LNCaP clone FGC (cell line): ENCODE results near the gene MTF2.
"Not testable (repeated sequence)": the region's sequence is repeated elsewhere in the genome, so short reads cannot be mapped to it uniquely, and the experiment has no call there.

ENCODE experiments used
- DNase-seq: peaks from one replicate; pipeline ENCODE4 v3.0.0-alpha.2; 2011; ENCODE audit warnings: low read depth
- H3K4me3 ChIP-seq: 2 replicates; pipeline ENCODE4 v1.5.1; 2011; ENCODE audit warnings: mild to moderate bottlenecking, low read depth, low read length, control low read depth
- TF ChIP-seq, protein P1 (sequence below): IDR thresholded peaks from 2 replicates; pipeline ENCODE4 v1.5.1; 2012; ENCODE audit warnings: mild to moderate bottlenecking; ENCODE audit not compliant: control insufficient read depth, insufficient read depth; ENCODE audit errors: extremely low read depth

The MTF2 gene

DNA sequence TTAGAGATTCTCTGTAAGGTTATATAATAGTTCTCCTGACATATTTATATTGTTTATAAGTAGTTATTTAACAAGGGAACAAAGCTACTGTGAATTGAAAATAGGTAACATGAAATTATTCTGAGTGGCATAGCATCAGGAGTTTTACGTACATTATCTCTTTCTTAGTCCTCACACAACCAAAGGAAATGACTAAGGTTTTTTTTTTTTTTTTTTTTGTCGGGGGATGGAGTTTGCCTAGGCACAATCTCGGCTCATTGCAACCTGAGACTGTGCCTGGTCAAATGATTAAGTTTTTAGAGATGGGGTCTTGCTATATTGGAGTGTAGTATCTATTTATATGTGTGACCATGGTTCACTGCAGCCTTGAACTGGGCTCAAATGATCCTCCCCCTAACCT, 76.3 kb downstream of the MTF2 start:
- no peak for DNase-seq

DNA sequence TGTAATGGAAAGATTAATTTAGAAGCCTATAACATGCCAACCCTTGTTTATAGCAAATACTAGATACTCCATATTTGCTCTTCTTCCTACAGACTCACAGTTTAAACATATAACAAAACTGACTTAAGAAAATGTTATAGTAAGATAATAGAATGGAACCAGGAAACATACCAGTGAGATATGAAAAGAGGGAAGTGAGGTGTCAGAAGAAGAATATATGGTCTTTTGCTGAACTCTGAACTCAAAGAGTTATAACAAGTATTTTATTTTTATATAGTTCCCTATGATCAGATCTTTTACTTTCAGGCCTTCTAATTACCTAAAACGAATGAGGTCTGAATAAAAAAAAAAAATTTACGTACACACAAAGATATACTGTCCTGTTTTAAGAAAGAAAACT, 80.3 kb downstream of the MTF2 start:
- no peak for DNase-seq
- TF ChIP-seq, protein P1, sequence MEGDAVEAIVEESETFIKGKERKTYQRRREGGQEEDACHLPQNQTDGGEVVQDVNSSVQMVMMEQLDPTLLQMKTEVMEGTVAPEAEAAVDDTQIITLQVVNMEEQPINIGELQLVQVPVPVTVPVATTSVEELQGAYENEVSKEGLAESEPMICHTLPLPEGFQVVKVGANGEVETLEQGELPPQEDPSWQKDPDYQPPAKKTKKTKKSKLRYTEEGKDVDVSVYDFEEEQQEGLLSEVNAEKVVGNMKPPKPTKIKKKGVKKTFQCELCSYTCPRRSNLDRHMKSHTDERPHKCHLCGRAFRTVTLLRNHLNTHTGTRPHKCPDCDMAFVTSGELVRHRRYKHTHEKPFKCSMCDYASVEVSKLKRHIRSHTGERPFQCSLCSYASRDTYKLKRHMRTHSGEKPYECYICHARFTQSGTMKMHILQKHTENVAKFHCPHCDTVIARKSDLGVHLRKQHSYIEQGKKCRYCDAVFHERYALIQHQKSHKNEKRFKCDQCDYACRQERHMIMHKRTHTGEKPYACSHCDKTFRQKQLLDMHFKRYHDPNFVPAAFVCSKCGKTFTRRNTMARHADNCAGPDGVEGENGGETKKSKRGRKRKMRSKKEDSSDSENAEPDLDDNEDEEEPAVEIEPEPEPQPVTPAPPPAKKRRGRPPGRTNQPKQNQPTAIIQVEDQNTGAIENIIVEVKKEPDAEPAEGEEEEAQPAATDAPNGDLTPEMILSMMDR = no peak
- no peak overlapping the region for H3K4me3 ChIP-seq

More for the DNA sequence above, 76.3 kb downstream of the MTF2 start:
- no peak overlapping the region for H3K4me3 ChIP-seq
- TF ChIP-seq, protein P1 = no peak

DNA sequence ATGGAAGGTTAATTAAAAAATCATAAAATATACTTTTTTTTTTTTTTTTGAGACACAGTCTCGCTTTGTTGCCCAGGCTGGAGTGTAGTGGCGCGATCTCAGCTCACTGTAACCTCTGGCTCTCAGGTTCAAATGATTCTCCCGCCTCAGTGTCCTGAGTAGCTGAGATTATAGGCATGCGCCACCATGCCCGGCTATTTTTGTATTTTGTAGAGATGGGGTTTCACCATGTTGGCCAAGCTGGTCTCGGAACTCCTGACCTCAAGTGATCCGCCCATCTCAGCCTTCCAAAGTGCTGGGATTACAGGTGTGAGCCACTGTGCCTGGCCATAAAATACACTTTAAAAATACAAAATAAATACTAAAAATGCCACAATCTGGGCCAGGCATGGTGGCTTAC, 84.2 kb downstream of the MTF2 start:
- DNase-seq, H3K4me3 ChIP-seq: not testable (repeated sequence)

DNA sequence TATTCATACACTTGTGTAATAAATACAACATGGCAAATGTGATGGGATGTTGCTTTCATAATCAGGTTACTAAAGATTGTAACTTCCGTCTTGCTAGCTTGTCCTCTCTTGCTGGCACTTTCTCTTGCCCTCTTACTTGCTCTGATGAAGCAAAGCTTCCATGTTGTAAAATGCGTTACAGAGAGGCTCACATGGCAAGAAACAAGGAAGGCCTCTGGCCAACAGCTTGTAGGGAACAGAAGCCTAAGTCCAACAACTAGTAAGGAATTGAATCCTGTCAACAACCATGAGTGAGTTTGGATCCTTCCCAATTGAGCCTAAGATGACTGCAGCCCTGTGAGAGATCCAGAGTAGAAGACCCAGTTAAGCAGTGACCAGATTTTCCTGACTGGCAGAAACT, 85.7 kb downstream of the MTF2 start:
- H3K4me3 ChIP-seq = no peak overlapping the region
- TF ChIP-seq, protein P1 = no peak
- DNase-seq = no peak

DNA sequence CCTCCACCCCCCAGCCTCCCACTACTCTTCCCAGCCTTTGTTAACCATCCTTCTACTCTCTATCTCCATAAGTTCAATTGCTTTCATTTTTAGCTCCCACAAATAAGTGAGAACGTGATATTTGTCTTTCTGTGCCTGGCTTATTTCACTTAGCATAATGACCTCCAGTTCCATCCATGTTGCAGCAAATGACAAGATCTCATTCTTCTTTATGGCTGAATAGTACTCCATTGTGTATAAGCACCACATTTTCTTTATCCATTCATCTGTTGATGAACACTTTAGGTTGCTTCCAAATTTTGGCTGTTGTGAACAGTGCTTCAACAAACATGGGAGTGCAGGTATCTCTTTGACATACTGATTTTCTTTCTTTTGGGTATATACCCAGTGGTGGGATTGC, 86.8 kb downstream of the MTF2 start:
- not testable (repeated sequence) for DNase-seq, H3K4me3 ChIP-seq

DNA sequence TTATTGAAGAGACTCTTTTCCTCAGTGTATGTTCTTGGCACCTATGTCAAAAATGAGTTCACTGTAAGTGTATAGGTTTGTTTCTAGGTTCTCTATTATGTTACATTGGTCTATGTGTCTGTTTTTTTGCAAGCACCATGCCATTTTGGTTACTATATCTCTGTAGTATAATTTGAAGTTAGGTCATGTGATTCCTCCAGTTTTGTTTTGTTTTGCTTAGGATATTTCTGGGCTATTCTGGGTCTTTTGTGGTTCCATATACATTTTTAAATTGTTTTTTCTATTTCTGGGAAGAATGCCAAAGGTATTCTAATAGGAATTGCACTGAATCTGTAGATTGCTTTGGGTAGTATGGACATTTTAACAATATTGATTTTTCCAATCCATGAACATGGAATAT, 87.9 kb downstream of the MTF2 start:
- no peak overlapping the region for H3K4me3 ChIP-seq
- TF ChIP-seq, protein P1 = no peak
- no peak for DNase-seq

DNA sequence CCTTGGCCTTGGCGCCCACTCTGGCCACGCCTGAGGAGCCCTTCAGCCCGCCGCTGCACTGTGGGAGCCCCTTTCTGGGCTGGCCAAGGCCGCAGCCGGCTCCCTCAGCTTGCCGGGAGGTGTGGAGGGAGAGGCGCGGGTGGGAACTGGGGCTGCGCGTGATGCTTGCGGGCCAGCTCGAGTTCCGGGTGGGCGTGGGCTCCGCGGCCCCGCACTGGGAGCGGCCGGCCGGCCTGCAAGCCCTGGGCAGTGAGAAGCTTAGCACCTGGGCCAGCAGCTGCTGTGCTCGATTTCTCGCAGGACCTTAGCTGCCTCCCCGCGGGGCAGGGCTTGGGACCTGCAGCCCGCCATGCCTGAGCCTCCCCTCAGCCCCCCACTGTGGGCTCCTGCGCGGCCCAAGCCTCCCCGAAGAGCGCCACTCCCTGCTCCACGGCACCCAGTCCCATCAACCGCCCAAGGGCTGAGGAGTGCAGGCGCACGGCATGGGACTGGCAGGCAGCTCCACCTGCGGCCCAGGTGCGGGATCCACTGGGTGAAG, 91.1 kb downstream of the MTF2 start:
- H3K4me3 ChIP-seq, DNase-seq: not testable (repeated sequence)

DNA sequence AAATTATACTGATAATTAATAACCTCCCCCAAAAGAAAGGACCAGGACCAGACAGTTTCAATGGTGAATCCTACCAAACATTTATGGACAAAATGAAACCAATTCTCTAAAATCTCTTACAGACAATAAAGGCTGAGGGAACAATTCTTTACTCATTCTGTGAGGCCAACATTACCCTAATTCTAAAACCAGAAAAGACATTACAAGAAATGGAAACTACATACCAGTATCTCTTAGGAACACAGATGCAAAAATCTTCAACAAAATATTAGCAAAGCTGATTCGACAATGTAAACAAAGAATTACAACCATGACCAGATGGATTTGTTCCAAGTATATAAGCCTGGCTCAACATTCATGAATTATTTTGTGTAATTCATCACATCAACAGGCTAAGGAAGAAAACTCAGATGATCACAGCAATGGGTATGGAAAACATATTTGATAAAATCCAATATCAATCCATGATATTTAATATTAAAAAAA, 92.5 kb downstream of the MTF2 start:
- H3K4me3 ChIP-seq = no peak overlapping the region
- TF ChIP-seq, protein P1 = no peak
- peak; percentile 46 for DNase-seq

DNA sequence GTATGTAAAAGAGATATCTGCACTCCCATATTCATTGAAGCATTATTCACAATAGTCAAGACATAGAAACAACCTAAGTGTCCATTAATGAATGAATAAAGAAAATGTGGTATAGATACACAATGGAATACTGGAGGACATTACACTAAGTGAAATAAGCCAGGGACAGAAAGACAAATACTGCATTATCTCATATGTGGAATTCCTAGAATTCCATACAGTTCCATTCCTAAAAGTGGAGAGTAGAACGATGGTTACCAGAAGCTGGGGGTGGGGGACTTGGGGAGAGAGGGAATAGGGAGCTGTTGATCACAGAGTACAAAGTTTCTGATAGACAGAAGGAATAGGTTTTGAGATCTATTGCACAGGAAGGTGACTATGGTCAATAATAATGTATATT, 93.7 kb downstream of the MTF2 start:
- H3K4me3 ChIP-seq = no peak overlapping the region
- TF ChIP-seq, protein P1 = no peak
- DNase-seq = no peak

DNA sequence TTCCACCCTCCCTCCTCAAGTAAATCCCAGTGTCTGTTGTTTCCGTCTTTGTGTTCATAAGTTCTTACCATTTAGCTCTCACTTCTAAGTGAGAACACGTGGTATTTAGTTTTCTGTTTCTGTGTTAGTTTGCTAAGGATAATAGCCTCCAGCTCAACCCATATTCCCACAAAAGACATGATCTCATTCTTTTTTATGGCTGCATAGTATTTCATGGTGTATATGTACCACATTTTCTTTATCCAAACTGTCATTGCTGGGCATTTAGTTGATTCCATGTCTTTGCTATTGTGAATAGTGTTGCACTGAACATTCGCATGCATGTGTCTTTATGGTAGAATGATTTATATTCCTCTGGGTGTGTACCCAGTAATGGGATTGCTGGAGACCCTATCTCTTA, 95.6 kb downstream of the MTF2 start:
- H3K4me3 ChIP-seq, DNase-seq: not testable (repeated sequence)
